ENCODE results near the gene DNAH17.

Gene DNAH17

GRCh38 chr17:78428025-78428575 lies 149.1 kb downstream of the DNAH17 start:
- no peak for DNase-seq

- DNase-seq: no peak
These were observed 150.1 kb downstream of the DNAH17 start for GRCh38 chr17:78427140-78427539.

GRCh38 chr17:78426293-78426879 lies 150.8 kb downstream of the DNAH17 start:
- no peak for DNase-seq

- DNase-seq: no peak
These were observed 151.8 kb downstream of the DNAH17 start for GRCh38 chr17:78425429-78425828.

- peak; percentile 54 for DNase-seq
These were observed 153.1 kb downstream of the DNAH17 start for GRCh38 chr17:78423961-78424675.

- no peak for DNase-seq
These were observed 154.2 kb downstream of the DNAH17 start for GRCh38 chr17:78422872-78423588.

GRCh38 chr17:78422267-78422605 lies 155.0 kb downstream of the DNAH17 start:
- DNase-seq: no peak

- no peak for DNase-seq
These were observed 155.5 kb downstream of the DNAH17 start for GRCh38 chr17:78421534-78422266.

- no peak for DNase-seq
These were observed 156.1 kb downstream of the DNAH17 start for GRCh38 chr17:78421084-78421533.

- no peak for DNase-seq
These were observed 157.0 kb downstream of the DNAH17 start for GRCh38 chr17:78419970-78420815.

GRCh38 chr17:78418326-78419026 lies 158.7 kb downstream of the DNAH17 start:
- no peak for DNase-seq

- DNase-seq: no peak
These were observed 159.7 kb downstream of the DNAH17 start for GRCh38 chr17:78417531-78417909.

- no peak for DNase-seq
These were observed 160.2 kb downstream of the DNAH17 start for GRCh38 chr17:78416791-78417530.

- no peak for DNase-seq
These were observed 161.1 kb downstream of the DNAH17 start for GRCh38 chr17:78415821-78416711.

- no peak for DNase-seq
These were observed 162.7 kb downstream of the DNAH17 start for GRCh38 chr17:78414178-78415162.

- DNase-seq: no peak
These were observed 164.8 kb downstream of the DNAH17 start for GRCh38 chr17:78412403-78412802.

GRCh38 chr17:78411241-78411857 lies 165.8 kb downstream of the DNAH17 start:
- DNase-seq: no peak
